NOMO-1 (cell line): ENCODE results near the gene CIRBP.
A peak's percentile ranks its signal among the peaks of the same experiment; 100 is the strongest.

ENCODE experiments used
- DNase-seq, 2 experiments: peaks; one replicate each; lab custom pipeline; 2025; ENCODE audit not compliant: unreplicated experiment in 2 of 2; lab: John Stamatoyannopoulos, UW

Gene CIRBP

GRCh38 chr19:1229924-1230782, 39.0 kb upstream of the CIRBP start:
- DNase-seq, result no peak

DNA sequence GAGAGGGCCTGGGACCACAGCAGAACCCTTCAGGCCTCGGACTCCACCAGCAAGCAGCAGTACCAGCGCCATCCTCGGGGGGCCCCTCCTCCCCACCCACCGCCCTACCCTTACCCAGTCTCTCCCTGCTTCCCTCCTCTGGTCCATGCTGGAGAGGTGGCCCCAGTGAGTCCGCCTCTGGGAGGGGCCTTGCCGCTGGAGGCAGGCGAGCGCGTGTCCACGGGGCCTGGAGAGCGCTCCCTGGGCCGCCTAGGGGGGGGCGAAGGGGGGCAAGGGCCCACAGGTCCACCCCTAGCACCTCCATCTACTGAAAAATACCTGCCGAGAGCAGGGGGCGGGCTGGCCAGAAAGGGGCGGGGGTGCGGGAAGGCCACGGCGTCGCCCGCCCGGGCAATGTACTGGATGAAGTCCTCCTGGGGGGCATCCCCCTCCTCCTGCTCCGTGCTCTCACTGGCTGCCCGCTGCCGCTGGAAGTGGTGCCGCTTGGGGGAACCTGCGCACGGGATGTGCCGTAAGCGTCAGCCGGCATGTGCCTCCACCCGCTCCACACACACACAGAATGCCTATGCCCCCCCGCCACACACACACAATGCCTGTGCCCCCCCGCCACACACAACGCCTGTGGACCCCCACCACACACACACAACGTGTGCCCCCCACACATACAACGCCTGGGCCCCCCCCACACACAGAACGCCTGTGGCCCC, 38.2 kb upstream of the CIRBP start:
- DNase-seq, result no peak

DNA sequence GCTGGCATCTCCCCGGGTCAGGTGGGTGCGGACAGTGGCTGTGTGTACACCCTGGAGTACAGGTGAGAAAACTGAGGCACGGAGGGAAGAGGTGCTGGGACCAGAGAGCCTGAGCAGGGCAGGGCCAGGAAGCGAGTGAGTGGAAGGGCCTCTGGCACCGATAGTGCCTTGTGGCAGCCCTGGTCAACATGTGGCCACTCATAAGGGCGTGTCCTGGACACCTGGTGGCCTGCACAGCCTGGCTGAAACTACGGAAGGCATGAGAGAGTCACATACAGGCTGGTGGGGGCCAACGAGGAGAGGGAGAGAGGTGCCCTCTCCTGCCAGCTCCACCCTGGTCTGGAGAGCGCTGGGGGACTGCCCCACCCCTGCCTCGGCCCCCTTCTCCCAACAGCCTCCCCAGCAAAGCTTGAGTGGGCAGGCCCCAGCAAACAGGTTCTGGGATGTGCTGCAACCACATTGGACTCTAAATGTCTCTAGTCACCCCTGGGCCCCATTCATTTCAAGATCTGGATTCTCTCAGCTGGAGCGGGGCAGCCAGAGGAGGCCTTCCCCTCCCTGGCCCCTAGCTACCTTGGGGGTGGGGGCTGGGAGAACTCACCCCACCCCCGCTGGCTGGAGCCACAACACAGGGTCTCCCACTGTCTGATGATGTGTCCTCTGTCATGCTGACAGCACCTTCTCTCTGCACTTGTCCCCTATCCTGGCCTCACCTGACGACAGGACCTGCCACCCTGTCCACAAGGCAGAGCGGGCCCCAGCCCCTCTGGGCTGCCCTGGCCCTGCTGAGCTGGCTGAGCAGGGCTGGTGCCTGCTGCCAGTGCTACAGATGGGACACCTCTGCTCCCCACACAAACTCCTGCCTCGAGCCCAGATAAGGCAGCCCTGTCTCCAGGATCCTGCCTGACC, 37.1 kb upstream of the CIRBP start:
- DNase-seq, result no peak

- DNase-seq, result no peak
These were observed 36.5 kb upstream of the CIRBP start for GRCh38 chr19:1232652-1233072.

DNA sequence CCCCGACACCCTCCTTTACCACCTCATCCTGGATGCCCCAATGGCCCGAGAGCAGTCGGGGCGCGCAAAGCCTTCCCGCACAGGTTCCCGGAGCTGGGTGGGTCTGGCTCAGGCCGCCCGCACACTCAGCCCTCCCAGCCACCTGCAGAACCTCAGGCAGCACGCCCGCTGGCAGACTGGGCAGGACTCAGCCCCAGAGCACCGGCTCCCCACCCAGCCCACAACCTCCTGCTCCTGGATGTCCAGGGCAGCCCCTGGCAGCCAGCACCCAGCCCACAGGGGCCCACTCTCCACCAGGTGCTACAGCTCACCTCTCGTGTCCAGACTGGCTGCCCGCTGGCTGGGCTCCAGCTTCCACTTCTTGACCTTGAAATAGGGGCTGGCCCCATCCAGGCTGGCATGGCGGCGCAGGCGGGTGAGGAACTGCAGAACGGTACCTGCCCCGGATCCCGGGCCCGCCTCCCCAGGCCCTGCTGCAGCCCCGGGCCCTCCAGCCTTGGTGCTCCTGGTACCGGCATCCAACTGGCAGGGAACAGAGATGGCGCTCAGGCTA, 35.9 kb upstream of the CIRBP start:
- DNase-seq, result no peak

DNA sequence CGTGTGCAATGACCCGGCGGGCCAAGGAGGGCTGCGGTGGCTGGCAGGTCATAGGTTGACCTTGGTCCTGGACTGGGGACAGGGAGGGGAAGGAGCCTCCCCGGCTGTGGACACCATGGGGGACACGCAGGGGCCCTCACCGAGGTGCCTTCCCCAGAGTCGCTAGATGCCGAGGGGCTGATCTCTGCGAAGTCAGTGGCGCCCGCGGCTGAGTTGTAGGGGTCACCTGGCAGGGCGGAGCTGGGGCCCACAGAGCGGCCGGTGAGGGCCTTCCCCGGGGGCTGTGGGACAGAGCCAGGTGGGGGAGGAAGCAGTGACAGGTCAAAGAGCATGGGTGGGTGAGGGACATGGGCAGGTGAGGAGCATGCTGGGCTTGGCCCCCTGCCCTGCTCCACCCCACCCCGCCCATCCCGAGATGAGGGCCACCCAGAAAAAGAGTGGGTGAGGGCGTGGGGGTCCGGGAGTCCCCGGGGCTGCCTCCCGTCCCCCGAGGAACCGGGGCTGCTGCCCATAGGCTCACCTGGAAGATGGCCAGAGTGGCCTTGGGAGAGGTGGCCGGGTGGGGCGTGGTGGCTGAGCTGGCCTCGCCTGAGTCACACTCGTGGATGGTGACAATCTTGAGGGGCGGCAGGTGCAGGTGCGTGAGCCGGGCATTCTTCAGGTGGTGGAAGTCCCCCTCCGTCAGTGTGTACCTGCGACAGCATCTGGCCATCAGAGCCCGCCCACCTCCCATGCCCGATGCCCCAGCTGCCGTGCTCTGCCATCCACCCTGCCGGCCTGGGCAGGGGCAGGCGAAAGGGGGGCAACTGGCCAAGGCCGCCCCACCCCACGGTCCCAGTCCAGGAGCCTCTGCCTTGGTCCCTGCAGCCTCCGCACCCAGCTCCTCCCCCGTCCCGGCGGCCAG, 34.8 kb upstream of the CIRBP start:
- no peak for DNase-seq

DNA sequence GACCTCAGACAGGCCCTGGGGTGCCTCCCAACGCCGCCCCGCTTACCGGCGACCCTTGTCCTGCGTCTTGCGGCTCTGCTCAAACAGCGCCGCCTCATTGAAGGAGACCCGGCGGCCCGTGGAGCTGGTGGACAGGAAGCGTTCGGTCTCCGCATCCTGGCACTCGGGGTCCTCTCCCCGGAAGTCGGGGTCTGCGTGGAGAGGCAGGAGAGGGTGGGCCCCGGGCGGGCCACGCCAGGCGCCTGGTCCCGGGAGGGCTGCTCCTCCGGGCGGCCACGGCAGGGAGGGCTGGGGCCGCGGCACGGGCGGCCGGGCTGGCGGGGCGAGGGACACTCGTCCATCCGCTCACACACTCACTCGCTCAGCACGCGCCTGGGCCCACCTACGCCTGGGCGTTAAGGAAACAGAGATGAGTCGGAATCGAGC, 34.2 kb upstream of the CIRBP start:
- DNase-seq, result no peak

DNA sequence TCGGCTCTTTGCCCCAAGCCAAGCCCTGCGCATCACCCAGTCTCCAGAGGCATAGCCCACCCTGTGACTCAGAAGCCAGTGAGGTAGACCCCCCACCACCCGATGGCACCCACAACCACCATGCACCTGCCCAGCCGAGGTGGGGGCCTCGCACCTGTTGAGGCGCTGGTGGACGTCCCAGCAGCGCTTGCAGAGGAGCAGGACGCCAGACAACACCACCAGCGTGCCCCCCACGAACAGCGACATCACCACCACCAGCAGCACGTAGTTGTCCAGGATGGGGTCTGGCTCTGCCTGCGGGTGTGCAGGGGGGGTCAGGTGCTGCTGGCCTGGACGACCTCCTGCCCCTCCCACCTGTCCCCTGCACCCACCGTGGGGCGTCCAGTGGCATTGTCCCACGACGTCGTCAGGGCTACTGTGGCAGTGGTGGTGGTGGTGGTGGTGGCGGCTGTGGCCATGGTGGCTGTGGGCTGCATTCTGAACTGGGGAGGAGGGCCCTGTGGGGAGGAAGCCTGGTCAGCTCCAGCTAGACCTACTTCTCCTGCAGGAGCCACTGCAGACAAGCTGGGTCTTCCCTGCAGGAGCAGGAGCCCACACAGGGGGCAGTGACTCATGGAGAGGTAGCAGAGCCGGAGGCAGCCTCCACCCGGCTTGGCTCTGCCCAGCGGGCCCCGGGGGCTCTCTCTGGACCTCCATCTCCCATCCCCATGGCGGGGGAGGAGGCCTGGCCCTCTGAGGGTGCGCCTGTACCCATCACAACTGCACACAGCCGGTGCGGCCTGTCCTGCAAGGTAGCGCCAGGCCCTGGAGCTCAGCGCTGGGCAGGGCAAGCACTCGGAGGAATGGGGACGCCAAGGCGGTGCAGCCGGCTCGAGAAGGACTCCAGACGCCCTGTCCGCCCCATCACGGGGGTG, 33.2 kb upstream of the CIRBP start:
- no peak for DNase-seq

- no peak for DNase-seq
These were observed 32.6 kb upstream of the CIRBP start for GRCh38 chr19:1236576-1236975.

GRCh38 chr19:1237027-1237659, 32.0 kb upstream of the CIRBP start:
- DNase-seq, result no peak

DNA sequence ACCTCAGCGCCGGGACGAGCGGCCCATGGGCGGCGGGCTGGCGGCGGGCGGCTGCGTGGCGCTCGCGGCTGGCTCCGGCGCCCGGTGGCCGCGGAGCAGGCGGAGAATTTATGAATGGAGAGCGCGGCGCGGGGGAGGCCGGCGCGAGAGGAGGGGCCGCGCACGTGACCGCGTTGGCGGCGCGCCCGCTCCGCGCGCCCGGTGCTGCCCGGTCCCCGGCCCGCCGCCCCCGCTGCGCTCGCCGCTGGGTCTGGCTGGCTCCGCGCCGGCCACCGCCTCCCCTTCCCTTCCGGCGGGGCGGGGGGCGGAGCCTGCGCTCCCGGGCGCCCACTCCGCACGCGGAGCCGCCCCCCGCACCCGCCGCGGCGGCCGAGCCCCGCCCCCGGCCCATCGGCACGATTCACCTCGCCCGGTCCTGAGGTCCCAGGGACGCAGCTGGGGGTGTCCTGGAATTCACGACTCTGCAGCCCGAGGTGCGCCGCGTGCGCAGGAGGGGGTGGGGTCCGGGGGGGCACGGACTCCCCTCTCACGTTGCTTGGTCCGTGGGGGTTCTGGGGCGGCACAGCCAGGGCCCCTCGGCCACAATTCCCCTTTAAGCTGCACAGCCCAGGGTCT, 31.3 kb upstream of the CIRBP start, which contains the start of gene CBARP:
TSS of gene CBARP (minus strand) at position 252 of the 615 bp plus-strand sequence. CDS start 1,905 bp downstream, outside the sequence.
- no peak for DNase-seq

- DNase-seq, result no peak
These were observed 30.5 kb upstream of the CIRBP start for GRCh38 chr19:1238369-1239303.

GRCh38 chr19:1239420-1239795, 29.7 kb upstream of the CIRBP start:
- DNase-seq, result no peak

DNA sequence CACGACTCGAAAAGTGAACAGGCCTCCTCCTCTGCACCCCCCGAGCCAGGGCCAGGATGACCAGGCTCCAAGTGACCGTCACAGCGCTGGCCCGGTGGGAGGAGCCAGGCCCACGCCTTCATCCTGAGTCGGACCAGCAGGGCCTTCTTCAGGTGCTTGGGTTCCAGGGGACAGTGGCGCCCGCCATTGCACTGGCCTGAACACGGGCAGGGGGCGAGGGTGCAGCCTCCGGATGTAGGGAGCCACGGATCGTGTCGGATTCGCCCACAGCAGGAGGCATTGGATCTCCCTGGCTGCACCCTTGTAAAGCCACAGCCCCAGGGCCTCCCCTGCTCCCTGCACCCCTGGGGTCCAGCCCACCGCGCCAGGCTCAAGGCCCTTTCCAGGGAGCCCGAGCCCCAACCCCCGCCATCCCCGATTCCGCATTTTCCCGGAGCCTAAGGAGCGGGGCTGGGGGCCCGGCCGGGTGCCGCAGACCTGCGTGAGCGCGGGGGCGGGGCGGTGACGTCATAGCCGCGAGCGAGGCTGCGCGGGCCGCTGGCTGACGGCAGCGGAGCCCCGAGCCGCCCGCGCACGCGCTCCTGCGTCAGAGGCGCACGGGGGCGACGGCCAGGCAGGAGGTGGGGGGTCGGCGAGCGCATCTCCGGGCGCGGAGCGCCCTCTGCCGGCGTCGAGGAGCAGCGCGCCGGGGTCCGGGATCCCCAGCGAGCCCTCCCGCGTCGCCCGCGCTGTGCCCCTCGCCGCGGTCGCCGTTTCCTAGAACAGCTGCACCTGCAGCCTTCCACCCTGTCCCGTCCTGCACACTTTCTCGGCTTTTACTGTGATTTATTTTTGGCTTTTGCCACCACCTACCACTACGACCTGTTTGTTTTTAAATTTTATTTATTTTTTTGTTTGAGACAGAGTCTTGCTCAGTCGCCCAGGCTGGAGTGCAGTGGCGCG, 29.1 kb upstream of the CIRBP start:
- DNase-seq, result peak; percentile 63 to 87

- no peak for DNase-seq
These were observed 28.2 kb upstream of the CIRBP start for GRCh38 chr19:1240925-1241324.
